ENCODE data around the gene CD3E.

Gene CD3E

DNA sequence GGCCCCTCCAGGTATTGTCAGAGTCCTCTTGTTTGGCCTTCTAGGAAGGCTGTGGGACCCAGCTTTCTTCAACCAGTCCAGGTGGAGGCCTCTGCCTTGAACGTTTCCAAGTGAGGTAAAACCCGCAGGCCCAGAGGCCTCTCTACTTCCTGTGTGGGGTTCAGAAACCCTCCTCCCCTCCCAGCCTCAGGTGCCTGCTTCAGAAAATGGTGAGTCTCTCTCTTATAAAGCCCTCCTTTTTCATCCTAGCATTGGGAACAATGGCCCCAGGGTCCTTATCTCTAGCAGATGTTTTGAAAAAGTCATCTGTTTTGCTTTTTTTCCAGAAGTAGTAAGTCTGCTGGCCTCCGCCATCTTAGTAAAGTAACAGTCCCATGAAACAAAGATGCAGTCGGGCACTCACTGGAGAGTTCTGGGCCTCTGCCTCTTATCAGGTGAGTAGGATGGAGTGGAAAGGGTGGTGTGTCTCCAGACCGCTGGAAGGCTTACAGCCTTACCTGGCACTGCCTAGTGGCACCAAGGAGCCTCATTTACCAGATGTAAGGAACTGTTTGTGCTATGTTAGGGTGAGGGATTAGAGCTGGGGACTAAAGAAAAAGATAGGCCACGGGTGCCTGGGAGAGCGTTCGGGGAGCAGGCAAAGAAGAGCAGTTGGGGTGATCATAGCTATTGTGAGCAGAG is at the start of gene CD3E:
TSS of gene CD3E (plus strand) at position 163 of the 681 bp plus-strand sequence. CDS start at position 386, 223 bp downstream.
- Histone ChIP-seq H3K9me3 (ENCODE audit: insufficient read depth, low read length) (no peaks in the 10 kb centered on the region), H3K9ac (ENCODE audit: insufficient read length, low read depth) (no peak within 1 kb of the TSS), H3K4me1 (ENCODE audit: insufficient read depth, insufficient read length) (peaks cover 1% of the 10 kb centered on the region), H3K27me3 (ENCODE audit: insufficient read depth, insufficient read length) (peaks cover 6% of the 10 kb centered on the region), H3K36me3 (ENCODE audit: insufficient read depth, insufficient read length, low read length) (no peaks in the 10 kb centered on the region), H3K4me3 (ENCODE audit: insufficient read length, low read depth) (no peak within 1 kb of the TSS)
- no peak for DNase-seq (ENCODE audit: low read depth, low spot score)
- no peak for TF ChIP-seq SUZ12 (IDR thresholded peaks at IDR 0.05; ENCODE audit: extremely low read depth, insufficient read depth, insufficient read length)
- TF ChIP-seq ZNF274 (IDR thresholded peaks at IDR 0.05; ENCODE audit: low read depth, low read length), result no peak
- no peak for TF ChIP-seq YY1 (IDR thresholded peaks at IDR 0.05; ENCODE audit: insufficient read depth, insufficient read length)

DNA sequence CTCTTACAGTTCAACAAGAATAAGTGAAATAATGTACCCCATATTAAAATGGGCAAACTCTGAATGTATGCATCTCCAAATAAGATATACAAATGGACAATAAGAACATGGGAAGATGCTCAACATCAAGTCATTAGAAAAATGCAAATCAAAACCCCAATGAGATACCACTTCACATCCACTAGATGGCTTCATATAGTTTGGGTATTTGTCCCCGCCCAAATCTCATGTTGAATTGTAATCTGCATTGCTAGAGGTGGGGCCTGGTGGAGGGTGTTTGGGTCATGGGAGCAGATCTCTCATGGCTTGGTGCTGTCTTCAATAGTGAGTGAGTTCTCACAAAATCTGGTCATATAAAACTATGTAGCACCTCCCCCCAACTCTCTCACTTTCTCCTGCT is 46.1 kb upstream of the CD3E start:
- no peak for TF ChIP-seq ZNF274 (IDR thresholded peaks at IDR 0.05; ENCODE audit: low read depth, low read length)
- no peaks in the 10 kb centered on the region for H3K9me3 ChIP-seq (ENCODE audit: insufficient read depth, low read length)
- DNase-seq (ENCODE audit: low read depth, low spot score), result no peak
- no peaks in the 10 kb centered on the region for H3K4me1 ChIP-seq (ENCODE audit: insufficient read depth, insufficient read length)
- no peak overlapping the region for H3K9ac ChIP-seq (ENCODE audit: insufficient read length, low read depth)
- H3K36me3 ChIP-seq (ENCODE audit: insufficient read depth, insufficient read length, low read length), result no peaks in the 10 kb centered on the region
- no peak overlapping the region for H3K4me3 ChIP-seq (ENCODE audit: insufficient read length, low read depth)
- H3K27me3 ChIP-seq (ENCODE audit: insufficient read depth, insufficient read length), result peaks cover 10% of the 10 kb centered on the region

DNA sequence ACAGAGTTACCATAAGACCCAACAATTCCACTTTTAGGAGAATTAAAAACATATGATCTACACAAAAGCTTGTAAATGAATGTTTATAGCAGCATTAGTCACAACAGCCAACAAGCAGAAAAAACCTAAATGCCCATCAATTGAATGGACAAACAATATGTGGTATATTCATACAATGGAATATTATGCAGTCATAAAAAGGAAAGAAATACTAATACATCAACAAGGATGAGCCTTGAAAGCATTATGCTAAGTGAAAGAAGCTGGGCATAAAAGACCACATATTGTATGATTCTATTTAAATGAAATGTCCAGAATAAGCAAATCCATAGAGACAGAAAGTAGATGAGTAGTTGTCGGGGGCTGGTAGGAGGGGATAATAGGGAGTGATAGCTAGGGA is 45.4 kb upstream of the CD3E start:
- Histone ChIP-seq H3K27me3 (ENCODE audit: insufficient read depth, insufficient read length) (peaks cover 10% of the 10 kb centered on the region), H3K36me3 (ENCODE audit: insufficient read depth, insufficient read length, low read length) (no peaks in the 10 kb centered on the region), H3K9me3 (ENCODE audit: insufficient read depth, low read length) (no peaks in the 10 kb centered on the region), H3K4me3 (ENCODE audit: insufficient read length, low read depth) (no peak overlapping the region), H3K4me1 (ENCODE audit: insufficient read depth, insufficient read length) (no peaks in the 10 kb centered on the region), H3K9ac (ENCODE audit: insufficient read length, low read depth) (no peak overlapping the region)
- DNase-seq (ENCODE audit: low read depth, low spot score), result no peak
- TF ChIP-seq ZNF274 (IDR thresholded peaks at IDR 0.05; ENCODE audit: low read depth, low read length), result no peak
- no peak for TF ChIP-seq YY1 (IDR thresholded peaks at IDR 0.05; ENCODE audit: insufficient read depth, insufficient read length)
- no peak for TF ChIP-seq SUZ12 (IDR thresholded peaks at IDR 0.05; ENCODE audit: extremely low read depth, insufficient read depth, insufficient read length)

DNA sequence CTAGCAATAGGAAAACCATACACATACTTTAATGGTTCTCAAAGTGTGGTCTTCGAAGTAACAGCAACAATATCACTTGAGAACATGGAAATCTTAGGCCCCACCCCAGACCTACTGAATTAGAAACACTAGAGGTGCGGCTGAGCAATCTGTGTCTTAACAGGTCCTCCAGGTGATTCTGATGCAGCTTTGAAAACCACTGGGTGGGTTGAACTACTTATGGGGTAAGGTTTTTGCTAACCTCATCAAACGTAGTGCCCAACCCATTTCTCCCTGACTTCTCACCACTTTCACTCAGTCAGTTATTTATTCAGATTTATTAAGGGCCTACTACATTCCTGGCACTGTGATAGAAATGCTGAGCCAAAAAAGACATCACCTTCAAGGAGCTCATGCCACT is 44.2 kb upstream of the CD3E start:
- no peak overlapping the region for H3K4me3 ChIP-seq (ENCODE audit: insufficient read length, low read depth)
- no peak overlapping the region for H3K9ac ChIP-seq (ENCODE audit: insufficient read length, low read depth)
- DNase-seq (ENCODE audit: low read depth, low spot score), result no peak
- peaks cover 2% of the 10 kb centered on the region for H3K4me1 ChIP-seq (ENCODE audit: insufficient read depth, insufficient read length)
- no peak for TF ChIP-seq ZNF274 (IDR thresholded peaks at IDR 0.05; ENCODE audit: low read depth, low read length)
- TF ChIP-seq SUZ12 (IDR thresholded peaks at IDR 0.05; ENCODE audit: extremely low read depth, insufficient read depth, insufficient read length), result no peak
- TF ChIP-seq YY1 (IDR thresholded peaks at IDR 0.05; ENCODE audit: insufficient read depth, insufficient read length), result no peak
- peaks cover 17% of the 10 kb centered on the region for H3K27me3 ChIP-seq (ENCODE audit: insufficient read depth, insufficient read length)
- H3K9me3 ChIP-seq (ENCODE audit: insufficient read depth, low read length), result no peaks in the 10 kb centered on the region
- no peaks in the 10 kb centered on the region for H3K36me3 ChIP-seq (ENCODE audit: insufficient read depth, insufficient read length, low read length)

DNA sequence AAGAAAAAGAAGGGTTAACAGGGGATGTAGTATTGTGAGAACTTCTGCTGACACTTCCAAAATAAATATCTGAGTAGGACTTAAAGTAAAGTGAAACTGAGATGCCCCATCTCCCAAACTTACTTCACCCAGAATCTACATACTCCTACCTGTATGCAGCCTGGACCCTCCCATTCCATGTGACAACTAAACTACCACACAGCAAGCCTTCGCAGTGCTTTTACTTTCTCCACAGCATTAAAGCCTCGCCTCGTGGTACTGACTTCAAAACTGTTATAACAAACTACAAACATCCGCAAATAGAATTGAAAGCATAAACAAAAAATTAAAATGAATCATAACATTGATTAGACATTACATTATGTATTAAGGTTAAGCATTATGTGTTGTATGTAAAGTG is 41.4 kb upstream of the CD3E start:
- H3K9ac ChIP-seq (ENCODE audit: insufficient read length, low read depth), result no peak overlapping the region
- H3K4me3 ChIP-seq (ENCODE audit: insufficient read length, low read depth), result peak overlapping the region; percentile 37
- no peak for DNase-seq (ENCODE audit: low read depth, low spot score)
- no peaks in the 10 kb centered on the region for H3K36me3 ChIP-seq (ENCODE audit: insufficient read depth, insufficient read length, low read length)
- peaks cover 35% of the 10 kb centered on the region for H3K27me3 ChIP-seq (ENCODE audit: insufficient read depth, insufficient read length)
- TF ChIP-seq YY1 (IDR thresholded peaks at IDR 0.05; ENCODE audit: insufficient read depth, insufficient read length) (no peak), ZNF274 (IDR thresholded peaks at IDR 0.05; ENCODE audit: low read depth, low read length) (no peak), SUZ12 (IDR thresholded peaks at IDR 0.05; ENCODE audit: extremely low read depth, insufficient read depth, insufficient read length) (no peak)
- H3K9me3 ChIP-seq (ENCODE audit: insufficient read depth, low read length), result no peaks in the 10 kb centered on the region
- H3K4me1 ChIP-seq (ENCODE audit: insufficient read depth, insufficient read length), result peaks cover 4% of the 10 kb centered on the region

DNA sequence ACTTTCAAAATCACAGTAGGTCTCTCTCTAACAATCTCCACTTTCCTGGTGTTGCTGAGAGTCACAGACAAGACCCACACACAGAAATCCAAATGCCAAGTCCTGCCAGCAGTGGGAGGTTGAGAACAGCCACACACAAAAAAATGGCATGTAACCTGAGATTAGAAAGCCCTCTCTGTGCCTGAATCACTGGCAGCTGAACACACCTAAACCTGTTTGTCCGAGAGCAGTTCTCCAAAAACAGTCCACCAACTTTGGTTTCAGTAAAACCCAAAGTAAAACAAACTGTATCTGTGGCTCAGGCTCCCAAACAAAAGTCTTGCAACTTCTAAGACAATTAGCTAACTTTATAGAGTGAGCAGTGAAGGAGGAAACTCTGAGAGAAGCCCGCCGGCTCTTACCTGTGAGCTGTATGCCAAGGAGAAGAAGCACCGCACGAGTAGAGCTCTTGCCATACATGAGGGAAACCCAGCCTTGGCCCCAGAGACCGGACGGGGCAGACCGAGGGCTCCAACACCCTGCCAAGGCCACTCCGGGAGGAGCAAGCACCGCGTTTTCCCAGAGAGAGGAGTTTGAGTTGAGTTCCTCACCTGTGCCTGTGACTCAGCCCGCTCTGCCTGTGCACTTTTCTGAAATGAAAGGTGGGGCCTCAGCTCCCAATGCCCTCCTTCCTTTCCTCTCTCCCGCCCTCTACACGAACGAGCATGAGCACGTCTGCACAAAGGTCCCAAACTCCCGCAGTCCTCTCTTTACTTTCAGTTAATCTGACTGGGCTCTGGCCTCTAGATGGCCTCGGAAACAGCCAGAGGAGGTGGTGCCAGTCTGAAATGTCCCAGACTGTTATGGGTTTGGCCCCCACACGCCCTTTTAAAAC is 40.6 kb upstream of the CD3E start, which contains the start of gene MPZL2:
TSS of gene MPZL2 (minus strand) at position 603 of the 874 bp plus-strand sequence. CDS start at position 459, 144 bp downstream.
- Histone ChIP-seq H3K27me3 (ENCODE audit: insufficient read depth, insufficient read length) (peaks cover 35% of the 10 kb centered on the region), H3K36me3 (ENCODE audit: insufficient read depth, insufficient read length, low read length) (no peaks in the 10 kb centered on the region), H3K9me3 (ENCODE audit: insufficient read depth, low read length) (no peaks in the 10 kb centered on the region), H3K9ac (ENCODE audit: insufficient read length, low read depth) (peak within 1 kb of the TSS; percentile 75), H3K4me1 (ENCODE audit: insufficient read depth, insufficient read length) (peaks cover 4% of the 10 kb centered on the region), H3K4me3 (ENCODE audit: insufficient read length, low read depth) (peak within 1 kb of the TSS; percentile 37)
- no peak for DNase-seq (ENCODE audit: low read depth, low spot score)
- TF ChIP-seq SUZ12 (IDR thresholded peaks at IDR 0.05; ENCODE audit: extremely low read depth, insufficient read depth, insufficient read length) (no peak), ZNF274 (IDR thresholded peaks at IDR 0.05; ENCODE audit: low read depth, low read length) (no peak), YY1 (IDR thresholded peaks at IDR 0.05; ENCODE audit: insufficient read depth, insufficient read length) (no peak)
